Ammon's horn (tissue), 1 donor: ENCODE measurements around the gene COLGALT1.

Experiments used
- DNase-seq: peaks from one replicate; pipeline ENCODE4 v3.0.0-alpha.2; 2016; ENCODE audit warnings: low spot score

COLGALT1 gene

DNA sequence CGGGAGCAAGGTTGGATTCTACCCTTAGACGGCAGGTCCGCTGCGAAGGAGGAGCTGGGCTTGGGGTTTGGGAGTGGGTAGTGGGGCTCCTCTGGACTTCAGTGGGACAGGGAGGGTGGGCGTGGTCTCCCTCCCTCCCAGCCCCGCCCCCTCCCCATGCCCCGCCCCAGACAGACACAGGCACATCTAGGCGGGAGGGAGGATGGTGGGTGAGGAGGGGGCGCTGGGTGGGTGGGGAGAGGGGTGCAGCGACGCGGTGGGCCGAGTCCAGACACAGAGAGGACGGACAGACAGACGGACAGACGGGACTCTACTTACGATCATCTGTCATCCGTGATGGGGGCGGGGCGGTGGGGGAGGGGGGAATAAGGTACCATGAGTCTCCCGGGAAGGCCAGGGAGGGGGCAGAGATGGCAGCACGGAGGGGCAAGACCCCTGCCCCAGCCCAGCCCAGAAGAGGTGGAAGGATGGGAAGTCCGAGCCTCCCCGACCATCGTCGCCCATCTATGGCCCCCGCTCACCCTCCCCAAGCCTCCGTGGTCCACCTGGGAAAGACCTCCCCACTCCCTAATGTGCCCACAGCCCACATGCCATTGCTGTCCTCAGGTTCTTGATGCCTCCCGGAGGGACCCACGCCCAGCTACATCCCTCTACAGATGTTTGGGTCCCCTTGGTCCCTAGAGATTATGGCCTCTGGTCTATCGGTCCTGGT is 67.9 kb downstream of the COLGALT1 start:
- no peak for DNase-seq

DNA sequence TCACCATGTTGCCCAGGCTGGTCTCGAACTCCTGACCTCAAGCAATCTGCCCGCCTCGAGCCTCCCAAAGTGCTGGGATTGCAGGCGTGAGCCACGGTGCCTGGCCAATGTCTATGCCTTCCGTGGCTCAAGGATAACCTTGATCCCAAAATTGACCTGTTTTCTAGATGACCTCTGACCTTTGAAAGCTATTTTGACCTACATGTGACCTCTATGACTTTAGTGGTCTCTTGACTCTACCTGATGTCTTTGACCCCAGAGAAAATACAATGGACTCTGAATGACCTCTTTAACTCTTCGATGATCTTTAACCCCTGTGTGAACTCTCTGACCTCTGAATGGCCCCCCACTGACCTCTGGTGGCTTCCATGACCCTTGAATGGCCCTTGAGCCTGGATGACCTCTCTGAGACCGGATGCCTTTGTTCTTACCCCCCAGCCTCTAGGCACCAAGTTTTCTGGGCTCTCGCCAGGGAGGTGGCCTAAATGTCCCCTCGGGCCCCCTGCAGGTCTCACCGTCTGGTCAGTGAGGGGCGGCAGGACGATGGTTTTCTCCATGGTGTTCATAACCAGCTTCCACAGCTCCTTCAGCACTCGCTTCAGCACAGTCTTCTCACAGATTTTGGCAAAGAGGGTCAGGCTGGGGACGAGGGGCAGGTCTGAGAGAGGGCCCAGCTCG is 69.0 kb downstream of the COLGALT1 start:
- DNase-seq = no peak

DNA sequence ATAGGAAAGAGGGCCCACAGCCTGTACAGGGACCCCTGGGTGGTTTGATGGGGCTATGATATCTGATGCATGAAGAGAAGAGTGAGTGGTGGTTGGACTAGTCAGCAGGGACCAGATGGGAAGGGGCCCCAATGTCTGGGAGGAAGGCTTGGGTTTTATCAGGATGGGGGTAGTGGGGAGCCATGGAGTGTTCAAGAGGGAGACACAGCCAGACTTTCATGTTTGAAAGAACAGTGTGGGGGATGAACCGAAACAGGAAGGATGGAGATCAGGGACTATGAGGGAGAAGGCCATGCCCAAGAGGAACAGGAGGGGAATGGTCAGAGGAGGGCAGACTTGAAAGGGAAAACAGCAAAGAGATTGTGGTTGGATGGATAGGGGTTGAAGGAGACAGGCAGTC is 69.6 kb downstream of the COLGALT1 start:
- DNase-seq = no peak

DNA sequence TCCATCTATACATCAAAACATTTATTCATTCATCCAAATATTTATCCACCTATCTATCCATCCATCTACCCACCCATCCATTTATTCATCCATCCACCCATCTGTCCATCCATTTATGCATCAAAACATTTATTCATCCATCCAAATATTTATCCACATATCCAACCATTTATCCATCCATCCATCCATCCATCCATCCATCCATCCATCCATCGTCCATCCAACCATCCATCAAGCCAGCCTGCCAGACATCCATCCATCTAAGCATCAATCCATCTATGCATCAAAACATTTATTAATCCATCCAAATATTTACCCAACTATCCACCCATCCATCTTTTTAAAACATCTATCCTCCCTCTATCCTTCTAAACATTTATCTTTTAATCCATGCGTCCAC is 70.5 kb downstream of the COLGALT1 start:
- no peak for DNase-seq

DNA sequence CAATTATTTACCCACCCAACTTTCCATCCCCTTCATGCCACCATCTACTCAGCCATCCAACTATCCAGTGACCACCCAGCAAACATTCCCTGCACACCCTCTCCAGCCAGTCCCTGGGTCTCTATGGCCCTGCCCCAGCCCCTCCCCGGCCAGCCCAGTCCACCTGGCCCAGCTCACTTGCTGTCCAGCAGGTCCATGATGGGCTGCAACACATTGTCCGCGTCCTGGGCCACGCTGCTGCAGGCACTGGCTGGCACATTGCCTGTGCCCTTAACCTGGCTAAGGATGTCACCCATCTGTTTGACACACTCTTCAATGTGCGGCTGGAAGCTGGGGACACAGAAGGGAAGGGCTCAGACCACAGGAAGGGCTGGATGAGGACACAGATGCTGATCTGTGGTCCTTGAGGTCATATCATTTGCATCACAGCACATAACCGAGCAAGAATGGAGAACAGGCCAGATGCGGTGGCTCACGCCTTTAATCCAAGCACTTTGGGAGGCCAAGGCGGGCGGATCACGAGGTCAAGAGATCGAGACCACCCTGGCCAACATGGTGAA is 71.1 kb downstream of the COLGALT1 start:
- DNase-seq = no peak

DNA sequence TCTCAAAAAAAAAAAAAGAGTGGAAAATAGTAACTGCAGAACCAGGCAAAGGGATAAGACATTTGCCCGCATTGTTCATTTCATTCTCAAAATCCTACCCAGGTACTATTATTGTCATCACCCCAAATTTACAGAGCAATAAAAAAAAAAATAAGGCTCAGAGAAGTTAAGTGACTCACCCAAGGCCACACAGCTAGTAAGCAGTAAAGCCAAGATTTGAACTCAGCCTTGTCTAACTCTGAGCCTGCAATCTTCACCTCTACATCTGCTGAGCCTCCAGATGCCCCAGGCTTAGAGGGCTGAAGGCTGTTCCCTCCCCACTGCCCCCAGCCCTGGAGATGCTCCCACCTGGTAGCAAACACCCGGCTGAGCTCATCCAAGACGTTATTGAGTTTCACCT is 71.7 kb downstream of the COLGALT1 start:
- no peak for DNase-seq

DNA sequence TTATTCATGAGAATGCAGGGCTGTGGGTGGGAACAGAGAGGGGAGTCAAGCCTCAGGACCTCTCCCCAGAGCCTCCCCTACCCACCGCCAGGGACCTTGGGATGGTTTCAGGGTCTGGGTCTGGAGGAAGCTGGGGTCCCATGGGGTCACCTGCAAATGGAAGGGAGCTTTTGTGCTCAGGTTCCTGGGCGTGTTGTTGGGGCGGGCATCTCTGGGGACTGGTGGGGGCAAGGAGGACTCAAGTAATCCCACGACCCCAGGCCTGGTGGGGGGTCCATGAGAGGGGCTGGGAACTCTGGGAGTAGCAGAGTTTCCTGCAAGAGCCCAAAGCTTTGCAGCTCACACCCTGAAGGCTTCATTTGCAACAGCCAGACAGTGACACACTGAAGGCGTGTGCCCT is 72.5 kb downstream of the COLGALT1 start:
- DNase-seq = no peak

DNA sequence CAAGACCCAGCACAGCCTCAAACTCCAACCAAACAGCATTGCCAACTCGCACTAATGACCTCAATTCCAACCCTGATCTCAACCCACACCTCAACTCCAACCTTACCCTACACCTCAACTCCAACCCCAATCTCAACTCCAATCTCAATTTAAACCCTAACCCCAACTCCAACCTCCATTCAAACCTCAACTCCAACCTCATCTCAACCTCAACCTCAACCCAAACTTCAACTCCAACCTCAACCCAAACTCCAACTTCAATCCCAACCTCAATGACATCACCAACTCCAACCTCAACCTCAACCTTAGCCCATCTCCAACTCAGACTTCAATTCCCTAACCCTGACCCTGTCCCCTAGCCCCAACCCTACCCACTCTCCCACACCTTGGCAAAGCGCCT is 74.3 kb downstream of the COLGALT1 start:
- DNase-seq = no peak

DNA sequence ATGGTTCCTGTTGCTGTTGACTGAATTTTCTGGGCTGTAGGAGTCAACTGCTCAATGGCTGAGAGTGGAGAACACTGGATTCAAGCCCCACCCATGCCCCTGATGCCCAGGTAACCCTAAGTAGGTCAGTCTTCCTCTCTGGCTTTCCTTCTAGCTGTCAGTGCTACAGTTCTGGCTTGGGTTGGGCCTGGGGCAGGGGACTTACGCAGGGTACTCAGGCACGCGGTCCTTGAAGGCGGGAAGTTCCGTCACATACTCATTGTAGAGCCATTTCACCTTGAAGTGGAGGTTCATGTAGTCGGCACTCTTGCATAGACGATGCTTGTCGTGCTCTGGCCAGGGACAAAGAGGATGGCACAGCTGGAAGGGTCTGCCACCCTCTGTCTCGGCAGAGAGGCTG is 77.1 kb downstream of the COLGALT1 start:
- no peak for DNase-seq
